H1 (cell line): ENCODE measurements around the gene SEMG2. TPM values are rescaled to one million over a fixed set of nuclear protein-coding genes. Genes with fewer than 3 reads are reported as not detected.

ENCODE experiments used
- CTCF ChIA-PET: fragments of 300-600 bp; sonication (Branson Sonifier 250); formaldehyde crosslinking; loops from one replicate; lab custom pipeline; 2021; ENCODE audit not compliant: partially characterized antibody; lab: Charles Lee
- POLR2A ChIA-PET: fragments of 300-600 bp; sonication (Branson Sonifier 250); formaldehyde crosslinking; loops from one replicate; lab custom pipeline; 2021; ENCODE audit warnings: inconsistent platforms; ENCODE audit not compliant: partially characterized antibody; lab: Charles Lee
- DNase-seq, 2 experiments: peaks; one replicate each; pipeline versions ENCODE4 v3.0.0 to v3.0.0-alpha.2; 2010 to 2022; ENCODE audit warnings: low spot score in 2 of 2, low read depth in 1 of 2, mixed read lengths in 1 of 2
- FAIRE-seq: peaks from 2 replicates; lab custom pipeline; 2011; peaks lifted over from hg19 to GRCh38; lab: Jason Lieb, UNC
- H2AFZ ChIP-seq: 2 replicates; pipeline ENCODE4 v1.8.1; 2012; ENCODE audit warnings: low read length, inconsistent platforms
- H2AK5ac ChIP-seq: 2 replicates; pipeline ENCODE4 v1.6.1; 2013; ENCODE audit warnings: low read depth, low read length
- H2BK120ac ChIP-seq: replicated peaks from 2 replicates; pipeline ENCODE3; 2013; ENCODE audit warnings: low read depth, low read length, inconsistent platforms
- H2BK12ac ChIP-seq: 2 replicates; pipeline ENCODE4 v1.6.1; 2013; ENCODE audit warnings: low read depth, low read length
- H2BK15ac ChIP-seq: 2 replicates; pipeline ENCODE4 v1.6.1; 2013; ENCODE audit warnings: low read length
- H2BK20ac ChIP-seq: 2 replicates; pipeline ENCODE4 v1.6.1; 2013; ENCODE audit warnings: low read length
- H2BK5ac ChIP-seq: 2 replicates; pipeline ENCODE4 v1.6.1; 2013; ENCODE audit warnings: low read depth, low read length
- H3K14ac ChIP-seq: 2 replicates; pipeline ENCODE4 v1.6.1; 2013; ENCODE audit warnings: inconsistent platforms; ENCODE audit not compliant: insufficient read length
- H3K18ac ChIP-seq: 2 replicates; pipeline ENCODE4 v1.6.1; 2013; ENCODE audit warnings: low read length; ENCODE audit errors: extremely low read depth
- H3K23ac ChIP-seq: 2 replicates; pipeline ENCODE4 v1.6.1; 2013; ENCODE audit warnings: inconsistent platforms; ENCODE audit not compliant: insufficient read length
- H3K23me2 ChIP-seq: 2 replicates; pipeline ENCODE4 v1.6.1; 2013; ENCODE audit warnings: low read depth, low read length
- H3K27ac ChIP-seq: 2 replicates; pipeline ENCODE4 v1.6.1; 2011; ENCODE audit warnings: low read depth, low read length, inconsistent platforms
- H3K27me3 ChIP-seq, 4 experiments: replicated peaks in 1 of 4; 1 replicate in 1 of 4; 2 replicates in 3 of 4; pipeline versions ENCODE4 v1.6.1 to v1.8.1; 2011 to 2013; ENCODE audit warnings: low read length in 3 of 4, mild to moderate bottlenecking in 3 of 4, inconsistent platforms in 2 of 4, mixed read lengths in 2 of 4, moderate library complexity in 1 of 4; ENCODE audit not compliant: control insufficient read depth in 3 of 4, insufficient read depth in 3 of 4; ENCODE audit errors: extremely low read depth in 1 of 4
- H3K36me3 ChIP-seq, 4 experiments: 2 replicates each; pipeline versions ENCODE4 v1.6.1 to v1.8.1; 2011 to 2013; ENCODE audit warnings: mild to moderate bottlenecking in 4 of 4, low read length in 3 of 4, moderate library complexity in 2 of 4, control low read depth in 1 of 4, inconsistent platforms in 1 of 4; ENCODE audit not compliant: insufficient read depth in 4 of 4, control insufficient read depth in 2 of 4
- H3K4ac ChIP-seq: replicated peaks from 2 replicates; pipeline ENCODE3; 2013; ENCODE audit warnings: low read length, low read depth, mixed read lengths, inconsistent platforms; ENCODE audit not compliant: insufficient read length
- H3K4me1 ChIP-seq, 4 experiments: replicated peaks in 1 of 4; 1 replicate in 1 of 4; 2 replicates in 3 of 4; pipeline versions ENCODE4 v1.6.1 to v1.8.1; 2011 to 2013; ENCODE audit warnings: low read length in 3 of 4, inconsistent platforms in 2 of 4, mixed read lengths in 1 of 4; ENCODE audit not compliant: insufficient read depth in 4 of 4, control insufficient read depth in 3 of 4
- H3K4me2 ChIP-seq, 2 experiments: 2 replicates each; pipeline versions ENCODE4 v1.6.1 to v1.8.1; 2011 to 2013; ENCODE audit warnings: low read depth in 2 of 2, low read length in 2 of 2, control low read depth in 1 of 2, inconsistent platforms in 1 of 2, mild to moderate bottlenecking in 1 of 2; ENCODE audit not compliant: insufficient read depth in 1 of 2
- H3K4me3 ChIP-seq, 4 experiments: fragments of 200-600, 300-600 bp in 1 of 4; sonication (generic), shearing (Covaris generic), sonication (Bioruptor Twin) in 1 of 4; 2 replicates each; pipeline versions ENCODE4 v1.5.1 to v1.8.1; 2011 to 2016; ENCODE audit warnings: low read length in 4 of 4, low read depth in 3 of 4, control low read depth in 2 of 4, inconsistent platforms in 2 of 4, mild to moderate bottlenecking in 2 of 4, mixed read lengths in 1 of 4, moderate library complexity in 1 of 4; ENCODE audit not compliant: insufficient read depth in 2 of 4; ENCODE audit errors: extremely low read depth in 1 of 4
- H3K56ac ChIP-seq: replicated peaks from 2 replicates; pipeline ENCODE3; 2013; ENCODE audit warnings: low read depth, mild to moderate bottlenecking, mixed read lengths, low read length, inconsistent platforms; ENCODE audit not compliant: insufficient read length
- H3K79me1 ChIP-seq: 2 replicates; pipeline ENCODE4 v1.6.1; 2013; ENCODE audit warnings: low read depth, low read length, control low read depth
- H3K79me2 ChIP-seq, 2 experiments: 2 replicates each; pipeline versions ENCODE4 v1.6.1 to v1.8.1; 2012 to 2013; ENCODE audit warnings: low read length in 2 of 2, mild to moderate bottlenecking in 2 of 2, inconsistent platforms in 1 of 2; ENCODE audit not compliant: insufficient read depth in 2 of 2, control insufficient read depth in 1 of 2
- H3K9ac ChIP-seq, 4 experiments: replicated peaks in 1 of 4; 1 replicate in 1 of 4; 2 replicates in 3 of 4; pipeline versions ENCODE4 v1.6.1 to v1.8.1; 2011 to 2013; ENCODE audit warnings: low read depth in 3 of 4, low read length in 3 of 4, control low read depth in 2 of 4, mild to moderate bottlenecking in 2 of 4, moderate library complexity in 2 of 4, inconsistent platforms in 1 of 4; ENCODE audit errors: extremely low read depth in 1 of 4
- H3K9me3 ChIP-seq, 2 experiments: 2 replicates each; pipeline versions ENCODE4 v1.6.1 to v1.8.1; 2012 to 2013; ENCODE audit warnings: mild to moderate bottlenecking in 2 of 2, moderate library complexity in 2 of 2, control low read depth in 1 of 2, inconsistent platforms in 1 of 2, low read depth in 1 of 2, low read length in 1 of 2, mixed read lengths in 1 of 2; ENCODE audit not compliant: insufficient read depth in 2 of 2
- H4K20me1 ChIP-seq, 2 experiments: replicated peaks in 1 of 2; 2 replicates each; pipeline versions ENCODE3 to v1.8.1; 2011 to 2013; ENCODE audit warnings: inconsistent platforms in 2 of 2, low read length in 2 of 2, mild to moderate bottlenecking in 1 of 2; ENCODE audit not compliant: insufficient read depth in 2 of 2, control insufficient read depth in 1 of 2
- H4K5ac ChIP-seq: 2 replicates; pipeline ENCODE4 v1.6.1; 2013; ENCODE audit warnings: low read length, low read depth, mixed read lengths, inconsistent platforms; ENCODE audit not compliant: insufficient read length
- H4K8ac ChIP-seq: 2 replicates; pipeline ENCODE4 v1.8.0; 2013; ENCODE audit warnings: mild to moderate bottlenecking, moderate library complexity, low read length, inconsistent platforms; ENCODE audit not compliant: insufficient read depth; ENCODE audit errors: extremely low read depth
- H4K91ac ChIP-seq: replicated peaks from 2 replicates; pipeline ENCODE3; 2013; ENCODE audit warnings: low read length, mixed read lengths, inconsistent platforms; ENCODE audit not compliant: insufficient read length
- CEBPB ChIP-seq: IDR thresholded peaks from 2 replicates; pipeline ENCODE4 v1.6.1; 2012; ENCODE audit warnings: low read depth, low read length
- FOSL1 ChIP-seq: IDR thresholded peaks from 2 replicates; pipeline ENCODE4 v1.6.1; 2011; ENCODE audit warnings: mild to moderate bottlenecking, low read depth, low read length, moderate library complexity; ENCODE audit not compliant: insufficient read depth
- HDAC6 ChIP-seq: IDR thresholded peaks from one replicate; pipeline ENCODE4 v1.7.1; 2012; ENCODE audit warnings: low read depth, mild to moderate bottlenecking, inconsistent platforms, low read length, moderate library complexity
- RFX5 ChIP-seq: IDR thresholded peaks from 2 replicates; pipeline ENCODE4 v1.6.1; 2011; ENCODE audit warnings: low read depth, low read length, improper control_type of control experiment, borderline replicate concordance
- SAP30 ChIP-seq: fragments of 300-600 bp; sonication (generic); IDR thresholded peaks from 2 replicates; pipeline ENCODE4 v1.7.1; 2012; ENCODE audit warnings: low read length, moderate library complexity, mild to moderate bottlenecking, inconsistent platforms; ENCODE audit not compliant: insufficient read depth, insufficient replicate concordance
- SIRT6 ChIP-seq: IDR thresholded peaks from one replicate; pipeline ENCODE4 v1.7.1; 2012; ENCODE audit warnings: low read length, inconsistent platforms
- SIX5 ChIP-seq: IDR thresholded peaks from 2 replicates; pipeline ENCODE4 v1.6.1; 2011; ENCODE audit warnings: mild to moderate bottlenecking, low read depth, low read length
- SUZ12 ChIP-seq: fragments of 200-600 bp; sonication (generic); IDR thresholded peaks from 2 replicates; pipeline ENCODE4 v1.6.1; 2012; ENCODE audit warnings: mild to moderate bottlenecking, inconsistent platforms, low read length, moderate library complexity, mixed read lengths
- YY1 ChIP-seq: IDR thresholded peaks from 2 replicates; pipeline ENCODE4 v1.6.1; 2011; ENCODE audit warnings: low read depth, mild to moderate bottlenecking, low read length
- WGBS, 2 experiments: shearing (Covaris generic) in 1 of 2; methylation state at CpG; one replicate each; pipeline versions ENCODE4 v1.1.6 to v1.1.7; 2013 to 2015; ENCODE audit warnings: low lambda C conversion rate in 2 of 2, mixed read lengths in 2 of 2, inconsistent platforms in 1 of 2, low coverage in 1 of 2, missing lambda C conversion rate in 1 of 2; ENCODE audit not compliant: insufficient replicate concordance in 2 of 2, insufficient coverage in 1 of 2, insufficient read length in 1 of 2; ENCODE audit errors: extremely low coverage in 1 of 2, missing lambda C conversion rate in 1 of 2; 5-methylcytosine and 5-hydroxymethylcytosine counted together
- polyA plus RNA-seq, 7 experiments: library from polyadenylated mRNA; depleted of rRNA in 3 of 7; stranded (reverse) in 5 of 7; unstranded in 2 of 7; fragments of >200 nt in 5 of 7; fragments of 200-250 nt in 2 of 7; gene quantifications; 1 replicate in 5 of 7; 2 replicates in 1 of 7; 4 replicates in 1 of 7; pipeline versions ENCODE4 v1.2.1 to v1.2.3, GENCODE V29; 2011 to 2013; ENCODE audit warnings: missing spikeins in 2 of 7, mixed read lengths in 2 of 7
- total RNA-seq: library from RNA; stranded (reverse); fragmentation: NEBNext Ultra II Directional; extraction: Animal tissue kit (Norgen Biotek cat#: 25700); gene quantifications from 2 replicates; pipeline ENCODE4 v1.2.1, GENCODE V29; 2021

SEMG2 gene
- total and polyA plus RNA-seq, 2 of the 8 experiments (the other 6 are each of a cell fraction or from before 2014, with no cell fraction given): not detected

GRCh38 chr20:45183084-45183483 is 38.1 kb upstream of the SEMG2 start:
- no peak for TF ChIP-seq YY1
- no peak for TF ChIP-seq HDAC6
- no peak for TF ChIP-seq SIRT6
- TF ChIP-seq SUZ12: no peak
- no peak for TF ChIP-seq SIX5
- TF ChIP-seq CEBPB: no peak
- no peak for TF ChIP-seq FOSL1
- no peak for TF ChIP-seq RFX5
- TF ChIP-seq SAP30: no peak

More at GRCh38 chr20:45183084-45183483, 38.1 kb upstream of the SEMG2 start:
- no peak overlapping the region for H2BK5ac ChIP-seq
- 93% methylated on average over 2 of the region's 2 CpGs; no CpG with 5 or more reads in 1 of the 2 experiments for whole genome bisulfite sequencing, 2 experiments
- no peak overlapping the region for H3K9ac ChIP-seq
- H3K56ac ChIP-seq: no peak overlapping the region
- no peaks in the 10 kb centered on the region for H3K79me2 ChIP-seq
- no peaks in the 10 kb centered on the region for H4K20me1 ChIP-seq
- H3K4ac ChIP-seq: no peak overlapping the region
- no peak overlapping the region for H3K14ac ChIP-seq
- no peaks in the 10 kb centered on the region for H3K27me3 ChIP-seq
- no peaks in the 10 kb centered on the region for H3K9me3 ChIP-seq
- ChIA-PET POLR2A (no interaction called here), CTCF (interaction anchor here (1.1 kb wide), 1 partner anchor 108 kb away, joined by 3 read pairs; no protein-coding TSS in a partner anchor)
- no peak overlapping the region for H3K18ac ChIP-seq
- H2BK12ac ChIP-seq: no peak overlapping the region
- H4K5ac ChIP-seq: no peak overlapping the region
- H2BK120ac ChIP-seq: no peak overlapping the region
- no peak overlapping the region for H3K4me3 ChIP-seq
- FAIRE-seq: no peak
- H4K8ac ChIP-seq: no peak overlapping the region
- no peak overlapping the region for H2BK15ac ChIP-seq
- H2AK5ac ChIP-seq: no peak overlapping the region
- no peak overlapping the region for H2AFZ ChIP-seq
- H3K4me1 ChIP-seq: no peaks in the 10 kb centered on the region
- H2BK20ac ChIP-seq: no peak overlapping the region
- H3K79me1 ChIP-seq: no peaks in the 10 kb centered on the region
- no peaks in the 10 kb centered on the region for H3K23me2 ChIP-seq
- no peaks in the 10 kb centered on the region for H3K36me3 ChIP-seq
- H3K4me2 ChIP-seq: no peak overlapping the region
- no peak overlapping the region for H3K23ac ChIP-seq
- H4K91ac ChIP-seq: no peak overlapping the region
- DNase-seq: no peak
- H3K27ac ChIP-seq: no peak overlapping the region
